WTC11 (cell line): Measurements from ENCODE around the gene CAMSAP1. TPM values are rescaled to one million over a fixed set of nuclear protein-coding genes. Genes with fewer than 3 reads are reported as not detected.
A peak's percentile ranks its signal among the peaks of the same experiment; 100 is the strongest.

Experiments used
- ATAC-seq: fragments of 200-7000 bp; cut with Tn5 transposase; 2 replicates; pipeline ENCODE4 v1.10.0; 2021; ENCODE audit warnings: mild to moderate bottlenecking, moderate library complexity
- CTCF ChIA-PET: fragments of 300-600 bp; sonication (Branson Sonifier 250); formaldehyde crosslinking; loops from one replicate; lab custom pipeline; 2021; ENCODE audit warnings: antibody characterized with exemption; lab: Charles Lee
- POLR2A ChIA-PET: fragments of 350-600 bp; sonication (Branson Sonifier 250); formaldehyde crosslinking; loops from one replicate; lab custom pipeline; 2021; ENCODE audit warnings: antibody characterized with exemption; lab: Charles Lee
- DNase-seq: peaks from one replicate; pipeline ENCODE4 v3.0.0; 2021; ENCODE audit warnings: low spot score
- H3K27ac Mint-ChIP-seq: 2 replicates; pipeline ENCODE4 v1.8.0; 2021; ENCODE audit warnings: mixed read lengths
- H3K27me3 Mint-ChIP-seq: 2 replicates; pipeline ENCODE4 v1.8.0; 2021; ENCODE audit warnings: low read depth, mild to moderate bottlenecking, moderate library complexity, mixed read lengths
- H3K36me3 Mint-ChIP-seq: 2 replicates; pipeline ENCODE4 v1.8.0; 2021; ENCODE audit warnings: mixed read lengths
- H3K4me1 Mint-ChIP-seq: 2 replicates; pipeline ENCODE4 v1.8.0; 2022; ENCODE audit warnings: mixed read lengths
- H3K4me3 Mint-ChIP-seq: 2 replicates; pipeline ENCODE4 v1.8.0; 2021; ENCODE audit warnings: mild to moderate bottlenecking, moderate library complexity, mixed read lengths
- H3K9me3 Mint-ChIP-seq: 2 replicates; pipeline ENCODE4 v1.8.0; 2021; ENCODE audit warnings: mixed read lengths
- ATF2 ChIP-seq: sonication (generic); formaldehyde crosslinking; IDR thresholded peaks from 2 replicates; pipeline ENCODE4 v1.8.1; 2022; ENCODE audit warnings: low read depth, missing genetic modification reagents, borderline replicate concordance
- CBFB ChIP-seq: sonication (generic); formaldehyde crosslinking; IDR thresholded peaks from 2 replicates; pipeline ENCODE4 v1.8.1; 2022; ENCODE audit warnings: mild to moderate bottlenecking, low read depth, missing genetic modification reagents
- CDX4 ChIP-seq: fragments of 250-450 bp; sonication (Bioruptor Pico); IDR thresholded peaks from 2 replicates; pipeline ENCODE4 v1.9.0; 2021; ENCODE audit warnings: moderate library complexity, mild to moderate bottlenecking, inconsistent platforms, borderline replicate concordance
- CREB1 ChIP-seq: sonication (generic); formaldehyde crosslinking; IDR thresholded peaks from 2 replicates; pipeline ENCODE4 v1.8.0; 2023; ENCODE audit warnings: mild to moderate bottlenecking, missing genetic modification reagents
- E2F1 ChIP-seq: sonication (generic); formaldehyde crosslinking; IDR thresholded peaks from 2 replicates; pipeline ENCODE4 v1.8.0; 2022; ENCODE audit warnings: mild to moderate bottlenecking, missing genetic modification reagents
- EMX1 ChIP-seq: fragments of 250-450 bp; sonication (Bioruptor Pico); IDR thresholded peaks from 2 replicates; pipeline ENCODE4 v1.8.0; 2021; ENCODE audit warnings: mild to moderate bottlenecking
- ERG ChIP-seq: fragments of 250-450 bp; sonication (Bioruptor Pico); IDR thresholded peaks from 2 replicates; pipeline ENCODE4 v1.8.0; 2021; ENCODE audit warnings: mild to moderate bottlenecking
- ESRRA ChIP-seq: sonication (generic); formaldehyde crosslinking; IDR thresholded peaks from 2 replicates; pipeline ENCODE4 v1.8.1; 2022; ENCODE audit warnings: mild to moderate bottlenecking, missing genetic modification reagents, borderline replicate concordance
- ETV6 ChIP-seq: sonication (generic); formaldehyde crosslinking; IDR thresholded peaks from 2 replicates; pipeline ENCODE4 v1.8.1; 2022; ENCODE audit warnings: mild to moderate bottlenecking, missing genetic modification reagents
- FOXP4 ChIP-seq: sonication (generic); formaldehyde crosslinking; IDR thresholded peaks from 2 replicates; pipeline ENCODE4 v1.8.0; 2022; ENCODE audit warnings: mild to moderate bottlenecking, missing genetic modification reagents
- GRHL2 ChIP-seq: fragments of 250-450 bp; sonication (Bioruptor Pico); IDR thresholded peaks from 2 replicates; pipeline ENCODE4 v1.8.0; 2022; ENCODE audit warnings: mild to moderate bottlenecking, moderate library complexity; ENCODE audit not compliant: insufficient replicate concordance, severe bottlenecking
- HMGXB4 ChIP-seq: sonication (generic); formaldehyde crosslinking; IDR thresholded peaks from 2 replicates; pipeline ENCODE4 v1.8.1; 2023; ENCODE audit warnings: mild to moderate bottlenecking, moderate library complexity, missing genetic modification reagents
- OVOL2 ChIP-seq: fragments of 250-450 bp; sonication (Bioruptor Pico); IDR thresholded peaks from 2 replicates; pipeline ENCODE4 v1.9.0; 2021; ENCODE audit warnings: mild to moderate bottlenecking, borderline replicate concordance
- PRRX2 ChIP-seq: fragments of 250-450 bp; sonication (Bioruptor Pico); IDR thresholded peaks from 2 replicates; pipeline ENCODE4 v1.8.0; 2021; ENCODE audit warnings: mild to moderate bottlenecking
- RORB ChIP-seq: fragments of 250-450 bp; sonication (Bioruptor Pico); IDR thresholded peaks from 2 replicates; pipeline ENCODE4 v1.9.0; 2021; ENCODE audit warnings: mild to moderate bottlenecking
- SMAD4 ChIP-seq: sonication (generic); formaldehyde crosslinking; IDR thresholded peaks from 2 replicates; pipeline ENCODE4 v1.8.0; 2022; ENCODE audit warnings: mild to moderate bottlenecking, missing genetic modification reagents
- SOX15 ChIP-seq: fragments of 250-450 bp; sonication (Bioruptor Pico); IDR thresholded peaks from 2 replicates; pipeline ENCODE4 v1.9.0; 2021; ENCODE audit warnings: mild to moderate bottlenecking
- TCF7 ChIP-seq: sonication (generic); formaldehyde crosslinking; IDR thresholded peaks from 2 replicates; pipeline ENCODE4 v1.8.0; 2022; ENCODE audit warnings: mild to moderate bottlenecking, low read depth, missing genetic modification reagents, moderate library complexity
- TEAD1 ChIP-seq: sonication (generic); formaldehyde crosslinking; IDR thresholded peaks from 2 replicates; pipeline ENCODE4 v1.8.0; 2022; ENCODE audit warnings: mild to moderate bottlenecking, missing genetic modification reagents
- TEAD4 ChIP-seq: sonication (generic); formaldehyde crosslinking; IDR thresholded peaks from 2 replicates; pipeline ENCODE4 v1.8.0; 2022; ENCODE audit warnings: mild to moderate bottlenecking, missing genetic modification reagents
- ZNF121 ChIP-seq: sonication (generic); formaldehyde crosslinking; IDR thresholded peaks from 2 replicates; pipeline ENCODE4 v1.8.0; 2023; ENCODE audit warnings: missing genetic modification reagents
- ZNF219 ChIP-seq: sonication (generic); formaldehyde crosslinking; IDR thresholded peaks from 2 replicates; pipeline ENCODE4 v1.8.0; 2023; ENCODE audit warnings: missing genetic modification reagents, mild to moderate bottlenecking, borderline replicate concordance
- ZNF232 ChIP-seq: sonication (generic); formaldehyde crosslinking; IDR thresholded peaks from 2 replicates; pipeline ENCODE4 v1.8.0; 2022; ENCODE audit warnings: mild to moderate bottlenecking, missing genetic modification reagents
- ZNF317 ChIP-seq: sonication (generic); formaldehyde crosslinking; IDR thresholded peaks from 2 replicates; pipeline ENCODE4 v1.8.1; 2023; ENCODE audit warnings: low read depth, mild to moderate bottlenecking, moderate library complexity, missing genetic modification reagents, borderline replicate concordance
- ZNF423 ChIP-seq: fragments of 250-450 bp; sonication (Bioruptor Pico); IDR thresholded peaks from 2 replicates; pipeline ENCODE4 v2.1.2; 2022; ENCODE audit warnings: mild to moderate bottlenecking, moderate library complexity
- total RNA-seq: library from RNA; stranded (reverse); gene quantifications from 3 replicates; pipeline ENCODE4 v1.2.3, GENCODE V29; 2021

CAMSAP1 gene
- total RNA-seq, 1 experiment from 2014 or later, result 40.5 TPM

GRCh38 chr9:135848341-135849047, 58.9 kb downstream of the CAMSAP1 start:
- Mint-ChIP-seq H3K27me3 (no peaks in the 10 kb centered on the region), H3K9me3 (peaks cover 29% of the 10 kb centered on the region), H3K36me3 (peaks cover 61% of the 10 kb centered on the region), H3K4me3 (no peak overlapping the region), H3K27ac (peak overlapping the region; percentile 82; the same call in 1 of the 2 replicates), H3K4me1 (peaks cover 38% of the 10 kb centered on the region)
- POLR2A ChIA-PET, result no interaction called here
- CTCF ChIA-PET, result interaction anchor here (1.3 to 1.4 kb wide), 2 partner anchors 9 to 16 kb away, joined by 3 to 4 read pairs; no protein-coding TSS in a partner anchor
- DNase-seq (no peak), ATAC-seq (no peak)
- TF ChIP-seq E2F1 (CRISPR knock-in tag), result no peak
- TF ChIP-seq SOX15 (CRISPR knock-in tag), result no peak
- TF ChIP-seq TEAD1 (CRISPR knock-in tag), result no peak
- no peak for TF ChIP-seq ZNF317 (CRISPR knock-in tag)
- TF ChIP-seq FOXP4 (CRISPR knock-in tag), result no peak
- no peak for TF ChIP-seq ZNF219 (CRISPR knock-in tag)
- TF ChIP-seq GRHL2 (CRISPR knock-in tag), result no peak
- TF ChIP-seq PRRX2 (CRISPR knock-in tag), result no peak
- no peak for TF ChIP-seq ZNF121
- TF ChIP-seq CBFB (CRISPR knock-in tag), result no peak
- TF ChIP-seq ZNF232, result no peak
- TF ChIP-seq ERG, result no peak
- TF ChIP-seq ZNF423, result no peak
- TF ChIP-seq ETV6, result no peak
- TF ChIP-seq HMGXB4, result no peak
- TF ChIP-seq OVOL2 (CRISPR knock-in tag), result no peak
- no peak for TF ChIP-seq EMX1 (CRISPR knock-in tag)
- no peak for TF ChIP-seq ATF2 (CRISPR knock-in tag)

GRCh38 chr9:135847833-135848232, 59.5 kb downstream of the CAMSAP1 start:
- peaks cover 38% of the 10 kb centered on the region for H3K4me1 Mint-ChIP-seq
- no peak for DNase-seq
- H3K36me3 Mint-ChIP-seq, result peaks cover 62% of the 10 kb centered on the region
- H3K27me3 Mint-ChIP-seq, result no peaks in the 10 kb centered on the region
- peaks cover 29% of the 10 kb centered on the region for H3K9me3 Mint-ChIP-seq
- ChIA-PET POLR2A (no interaction called here), CTCF (no interaction called here)
- H3K27ac Mint-ChIP-seq, result peak overlapping the region; percentile 68
- H3K4me3 Mint-ChIP-seq, result no peak overlapping the region
- no peak for ATAC-seq
- no peak for TF ChIP-seq E2F1 (CRISPR knock-in tag)
- TF ChIP-seq ETV6, result no peak
- TF ChIP-seq CREB1 (CRISPR knock-in tag), result no peak
- TF ChIP-seq TCF7 (CRISPR knock-in tag), result no peak
- TF ChIP-seq SMAD4 (CRISPR knock-in tag), result no peak
- TF ChIP-seq RORB, result no peak
- no peak for TF ChIP-seq TEAD4 (CRISPR knock-in tag)
- TF ChIP-seq CDX4 (CRISPR knock-in tag), result no peak
- no peak for TF ChIP-seq ESRRA (CRISPR knock-in tag)
